SK-N-SH (cell line): ENCODE results near the gene CHEK1.
"Not testable (repeated sequence)": the region's sequence is repeated elsewhere in the genome, so short reads cannot be mapped to it uniquely, and the experiment has no call there.

ENCODE experiments used
- CTCF ChIP-seq: fragments of 200-600 bp; sonication (generic); IDR thresholded peaks from 2 replicates; pipeline ENCODE4 v1.6.1; 2017; ENCODE audit warnings: antibody characterized with exemption, mild to moderate bottlenecking, moderate library complexity
- EP300 ChIP-seq, 2 experiments: IDR thresholded peaks; 2 replicates each; pipeline versions ENCODE4 v1.4.0 to v1.6.1; 2012; ENCODE audit warnings: borderline replicate concordance in 1 of 2, low read depth in 1 of 2, low read length in 1 of 2
- EZH2phosphoT487 ChIP-seq: fragments of 200-600 bp; sonication (generic); IDR thresholded peaks from 2 replicates; pipeline ENCODE4 v1.6.1; 2017; ENCODE audit warnings: low read depth, mixed run types, mild to moderate bottlenecking, antibody characterized with exemption, moderate library complexity, borderline replicate concordance
- GABPA ChIP-seq: IDR thresholded peaks from 2 replicates; pipeline ENCODE4 v1.4.0; 2012; ENCODE audit warnings: low read depth, mild to moderate bottlenecking
- JUND ChIP-seq: IDR thresholded peaks from 2 replicates; pipeline ENCODE4 v1.4.0; 2012
- MAX ChIP-seq: IDR thresholded peaks from 2 replicates; pipeline ENCODE4 v1.4.0; 2012; ENCODE audit warnings: low read depth
- NFIC ChIP-seq: IDR thresholded peaks from 2 replicates; pipeline ENCODE4 v1.4.0; 2012; ENCODE audit warnings: borderline replicate concordance
- RAD21 ChIP-seq: IDR thresholded peaks from 2 replicates; pipeline ENCODE4 v1.6.1; 2012; ENCODE audit warnings: mild to moderate bottlenecking, low read length
- REST ChIP-seq: IDR thresholded peaks from 2 replicates; pipeline ENCODE4 v1.6.1; 2012; ENCODE audit warnings: mild to moderate bottlenecking, low read depth, low read length, moderate library complexity
- SMC3 ChIP-seq: IDR thresholded peaks from 2 replicates; pipeline ENCODE4 v1.6.1; 2012; ENCODE audit warnings: low read depth, low read length, improper control_type of control experiment
- TF ChIP-seq, protein P1 (sequence below): IDR thresholded peaks from 2 replicates; pipeline ENCODE4 v1.4.0; 2012; ENCODE audit warnings: low read depth, borderline replicate concordance
- TF ChIP-seq, protein P2 (sequence below): IDR thresholded peaks from 2 replicates; pipeline ENCODE4 v1.4.0; 2012; ENCODE audit warnings: low read depth, borderline replicate concordance
- TF ChIP-seq, protein P3 (sequence below): fragments of 150-350 bp; IDR thresholded peaks from 2 replicates; pipeline ENCODE4 v1.6.1; 2017; ENCODE audit warnings: antibody characterized with exemption, low read length, low read depth, borderline replicate concordance

GRCh38 chr11:125577181-125577580 lies 47.8 kb upstream of the CHEK1 start:
- TF ChIP-seq CTCF; REST; EP300 (IDR thresholded peaks at IDR 0.05; ENCODE audit: borderline replicate concordance in 1 of 2, low read depth in 1 of 2, low read length in 1 of 2); NFIC; GABPA; RAD21; EZH2phosphoT487; SMC3; MAX; JUND: not testable (repeated sequence)
- TF ChIP-seq, protein P1, sequence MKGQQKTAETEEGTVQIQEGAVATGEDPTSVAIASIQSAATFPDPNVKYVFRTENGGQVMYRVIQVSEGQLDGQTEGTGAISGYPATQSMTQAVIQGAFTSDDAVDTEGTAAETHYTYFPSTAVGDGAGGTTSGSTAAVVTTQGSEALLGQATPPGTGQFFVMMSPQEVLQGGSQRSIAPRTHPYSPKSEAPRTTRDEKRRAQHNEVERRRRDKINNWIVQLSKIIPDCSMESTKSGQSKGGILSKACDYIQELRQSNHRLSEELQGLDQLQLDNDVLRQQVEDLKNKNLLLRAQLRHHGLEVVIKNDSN, result not testable (repeated sequence)
- TF ChIP-seq, protein P2, sequence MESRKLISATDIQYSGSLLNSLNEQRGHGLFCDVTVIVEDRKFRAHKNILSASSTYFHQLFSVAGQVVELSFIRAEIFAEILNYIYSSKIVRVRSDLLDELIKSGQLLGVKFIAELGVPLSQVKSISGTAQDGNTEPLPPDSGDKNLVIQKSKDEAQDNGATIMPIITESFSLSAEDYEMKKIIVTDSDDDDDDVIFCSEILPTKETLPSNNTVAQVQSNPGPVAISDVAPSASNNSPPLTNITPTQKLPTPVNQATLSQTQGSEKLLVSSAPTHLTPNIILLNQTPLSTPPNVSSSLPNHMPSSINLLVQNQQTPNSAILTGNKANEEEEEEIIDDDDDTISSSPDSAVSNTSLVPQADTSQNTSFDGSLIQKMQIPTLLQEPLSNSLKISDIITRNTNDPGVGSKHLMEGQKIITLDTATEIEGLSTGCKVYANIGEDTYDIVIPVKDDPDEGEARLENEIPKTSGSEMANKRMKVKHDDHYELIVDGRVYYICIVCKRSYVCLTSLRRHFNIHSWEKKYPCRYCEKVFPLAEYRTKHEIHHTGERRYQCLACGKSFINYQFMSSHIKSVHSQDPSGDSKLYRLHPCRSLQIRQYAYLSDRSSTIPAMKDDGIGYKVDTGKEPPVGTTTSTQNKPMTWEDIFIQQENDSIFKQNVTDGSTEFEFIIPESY, result not testable (repeated sequence)
- TF ChIP-seq, protein P3, sequence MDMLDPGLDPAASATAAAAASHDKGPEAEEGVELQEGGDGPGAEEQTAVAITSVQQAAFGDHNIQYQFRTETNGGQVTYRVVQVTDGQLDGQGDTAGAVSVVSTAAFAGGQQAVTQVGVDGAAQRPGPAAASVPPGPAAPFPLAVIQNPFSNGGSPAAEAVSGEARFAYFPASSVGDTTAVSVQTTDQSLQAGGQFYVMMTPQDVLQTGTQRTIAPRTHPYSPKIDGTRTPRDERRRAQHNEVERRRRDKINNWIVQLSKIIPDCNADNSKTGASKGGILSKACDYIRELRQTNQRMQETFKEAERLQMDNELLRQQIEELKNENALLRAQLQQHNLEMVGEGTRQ, result not testable (repeated sequence)
